HG03103 (cell line): ENCODE results near the gene TCERG1L.

Experiments
- ATAC-seq: cut with Tn5 transposase; IDR thresholded peaks from one replicate; pipeline ENCODE4 v1.9.1; 2021; ENCODE audit warnings: low read depth; ENCODE audit not compliant: unreplicated experiment

TCERG1L gene

GRCh38 chr10:131231323-131231964 lies 80.1 kb downstream of the TCERG1L start:
- no peak for ATAC-seq

GRCh38 chr10:131230641-131231322 lies 80.7 kb downstream of the TCERG1L start:
- no peak for ATAC-seq

DNA sequence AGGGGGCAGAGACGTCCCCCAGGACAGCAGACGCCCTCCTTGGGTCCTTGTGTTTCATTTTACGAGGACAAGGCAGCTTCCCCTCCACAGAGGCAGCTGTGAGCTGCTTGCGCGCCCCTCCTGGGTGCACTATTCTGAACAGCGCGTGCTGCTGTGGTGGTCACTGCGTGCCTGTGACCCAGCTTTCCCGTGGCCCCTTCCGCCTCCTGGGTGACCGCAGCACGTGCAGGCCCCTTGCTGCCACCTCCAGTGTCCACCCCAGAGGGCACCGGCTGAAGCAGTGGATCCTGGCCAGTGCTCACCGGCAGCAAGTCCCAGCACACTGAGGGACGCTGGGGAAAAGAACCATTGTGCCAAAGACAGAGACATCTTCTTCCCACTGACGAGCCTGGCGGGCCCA lies 81.4 kb downstream of the TCERG1L start:
- ATAC-seq, result no peak

GRCh38 chr10:131227163-131227740 lies 84.3 kb downstream of the TCERG1L start:
- no peak for ATAC-seq

DNA sequence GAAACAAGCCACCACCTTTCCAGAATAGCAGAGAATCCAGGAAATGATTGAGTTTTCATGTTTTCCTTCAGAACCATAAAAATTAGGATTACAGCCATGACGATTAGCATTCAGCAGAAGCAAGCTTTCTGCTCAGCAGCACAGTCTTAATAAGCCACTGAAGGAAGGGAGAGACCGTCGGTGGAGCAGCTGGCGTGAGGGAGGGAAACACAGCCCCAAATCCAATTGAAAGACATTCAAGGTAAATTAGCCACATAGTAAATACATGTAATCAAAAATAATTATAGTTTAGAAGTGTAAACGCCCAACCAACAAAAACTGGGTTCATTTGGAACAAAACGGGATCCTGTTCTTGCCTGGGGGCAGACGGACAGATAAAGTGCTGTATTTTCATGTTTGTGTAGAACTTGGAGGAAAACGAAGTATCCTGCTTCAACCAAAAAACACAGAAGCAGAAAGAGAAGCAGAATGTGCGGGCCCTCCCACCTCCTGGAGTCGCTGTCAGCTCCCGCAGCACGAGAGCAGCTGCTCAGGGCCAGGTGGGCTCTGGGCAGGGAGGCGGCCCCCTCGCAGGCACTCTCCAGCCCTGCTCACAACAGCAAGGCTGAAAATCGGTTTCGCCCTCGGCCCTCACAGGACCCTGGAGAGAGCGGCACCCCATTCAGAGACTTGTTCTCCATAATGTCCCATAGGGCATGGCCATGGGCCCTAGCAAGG lies 84.9 kb downstream of the TCERG1L start:
- ATAC-seq, result no peak

DNA sequence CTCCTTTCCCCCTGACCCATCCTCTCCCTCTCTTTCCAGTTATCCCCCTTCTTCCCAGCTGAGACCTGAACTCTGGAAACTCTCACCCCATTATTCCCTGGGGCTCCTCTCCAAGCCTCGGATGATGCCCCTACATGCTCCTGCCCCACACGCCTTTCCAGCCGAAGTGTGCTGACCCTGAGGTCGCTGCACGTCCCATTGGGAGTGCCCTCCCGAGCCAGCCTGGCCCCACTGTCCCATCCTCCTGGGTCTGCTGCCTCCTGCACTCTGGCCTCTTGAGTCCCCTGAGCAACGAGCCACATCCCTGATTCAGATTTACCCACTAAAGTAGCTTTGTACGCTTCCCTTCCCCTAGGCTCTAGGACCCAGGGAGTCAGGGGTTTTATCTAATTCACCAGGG lies 87.4 kb downstream of the TCERG1L start:
- ATAC-seq, result no peak

DNA sequence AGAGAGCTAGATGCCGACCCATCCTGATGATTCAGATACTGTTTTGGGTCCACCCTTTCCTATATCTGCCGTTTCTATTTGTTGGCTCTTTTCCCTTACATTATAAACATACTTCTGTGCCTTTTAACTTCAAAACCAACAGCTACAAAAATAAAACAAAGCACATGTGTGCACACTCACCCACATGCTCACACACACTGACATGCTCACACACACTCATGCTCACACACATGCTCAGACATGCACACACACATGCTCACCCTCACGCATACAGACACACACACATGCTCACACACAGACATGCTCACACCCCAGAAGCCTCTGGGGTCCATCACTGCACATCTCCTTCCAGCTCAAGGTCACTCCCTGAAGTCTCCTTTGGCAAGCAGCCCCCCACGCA lies 88.1 kb downstream of the TCERG1L start:
- no peak for ATAC-seq

DNA sequence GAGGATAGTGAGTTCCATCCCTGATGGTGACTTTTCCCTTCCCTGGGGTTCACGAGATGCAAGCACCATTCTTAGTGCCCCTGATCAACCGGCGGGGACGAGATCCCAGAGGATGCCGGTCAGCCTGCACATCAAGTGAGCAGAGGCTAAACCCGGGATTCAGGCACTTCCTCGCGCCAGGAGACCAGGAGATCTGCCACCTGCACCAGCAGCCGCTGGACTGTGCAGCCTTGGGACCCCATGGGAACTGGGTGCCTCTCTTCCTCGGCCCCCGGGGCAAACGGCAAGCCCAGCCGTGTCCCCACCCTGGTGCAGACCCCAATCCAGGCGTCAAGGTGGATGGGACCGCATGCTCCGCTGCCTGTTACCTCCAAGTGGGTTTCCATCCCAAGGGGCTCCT lies 88.5 kb downstream of the TCERG1L start:
- ATAC-seq, result no peak

DNA sequence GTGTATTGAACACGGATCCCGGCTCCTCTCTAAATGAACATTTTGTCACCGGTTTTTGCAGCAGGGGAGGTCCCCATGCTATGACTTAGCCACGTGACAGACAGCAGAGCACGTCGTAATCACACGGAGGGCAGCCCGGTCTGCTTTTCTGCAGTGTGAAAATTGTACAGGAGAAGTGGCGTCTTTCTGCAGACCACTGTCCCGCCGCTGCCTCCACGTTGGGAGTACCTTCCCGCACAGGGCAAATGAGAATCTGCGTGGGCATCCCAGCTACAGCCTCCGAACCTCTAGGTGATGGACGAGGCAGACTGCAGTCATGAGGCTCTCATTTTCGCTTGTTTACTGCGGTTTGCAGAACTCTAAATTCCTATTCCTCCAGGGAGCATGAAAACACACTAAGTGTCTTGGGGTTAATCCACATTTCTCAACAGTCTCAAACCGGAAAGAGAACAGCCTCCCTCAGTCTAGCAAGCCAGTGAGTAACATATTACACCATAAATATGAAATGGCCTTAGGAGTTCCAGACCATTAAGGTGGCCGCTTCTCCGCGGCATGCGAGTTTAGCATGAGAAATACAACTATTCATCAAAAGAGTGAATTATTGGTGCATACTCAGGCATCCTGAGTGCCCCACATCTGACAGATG lies 89.8 kb downstream of the TCERG1L start:
- no peak for ATAC-seq

DNA sequence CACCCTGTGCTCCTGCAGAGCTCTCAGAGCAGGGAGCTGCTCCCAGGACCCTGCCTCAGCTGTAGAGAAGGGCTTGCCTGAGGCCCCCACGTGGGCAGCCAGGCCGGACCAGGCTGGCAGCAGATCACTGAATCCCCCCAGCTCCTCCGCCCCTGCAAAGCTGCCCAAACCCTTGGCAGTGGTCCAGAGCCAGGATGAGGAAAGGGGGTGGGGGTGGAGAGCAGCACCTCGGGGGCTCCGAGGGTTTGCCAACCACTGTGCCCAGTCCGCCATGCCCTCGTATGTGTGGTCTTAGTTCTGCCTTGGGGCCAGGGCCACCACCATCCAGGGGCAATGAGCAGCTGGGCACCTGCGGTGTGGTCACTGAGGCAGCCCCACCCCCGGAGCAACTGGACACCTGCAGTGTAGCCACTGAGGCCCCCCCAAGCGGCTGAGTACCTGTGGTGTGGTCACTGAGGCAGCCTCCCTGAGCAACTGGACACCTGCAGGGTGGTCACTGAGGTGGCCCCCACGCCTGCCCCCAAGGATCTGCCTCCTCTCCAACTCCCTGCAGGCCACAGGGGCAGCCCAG lies 90.8 kb downstream of the TCERG1L start:
- no peak for ATAC-seq

DNA sequence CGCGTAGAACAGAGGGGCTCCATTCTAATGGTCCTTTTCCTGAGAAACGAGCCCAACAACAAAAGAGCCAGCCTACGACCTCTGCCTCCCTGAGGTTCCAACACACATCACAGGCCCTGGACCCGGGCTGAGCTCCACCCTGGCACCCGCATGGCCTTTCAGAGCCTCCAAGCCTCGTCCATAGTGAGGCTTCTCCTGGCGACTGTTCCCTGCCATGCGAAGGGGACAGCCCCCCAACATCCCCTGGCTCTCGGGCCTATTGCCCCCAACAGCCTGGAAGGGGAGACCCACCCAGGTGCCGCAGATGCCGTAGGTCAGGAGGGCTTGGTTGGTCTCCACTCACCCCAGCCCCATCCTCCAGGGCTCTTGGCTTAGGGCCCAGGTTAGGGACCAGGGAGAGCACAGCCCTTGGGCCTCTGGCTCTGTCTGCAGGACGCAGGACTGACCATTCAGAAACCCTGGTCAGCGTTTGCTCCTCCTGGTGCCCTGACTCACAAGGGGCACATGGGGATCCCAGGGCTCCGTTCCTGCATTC lies 91.5 kb downstream of the TCERG1L start:
- no peak for ATAC-seq

DNA sequence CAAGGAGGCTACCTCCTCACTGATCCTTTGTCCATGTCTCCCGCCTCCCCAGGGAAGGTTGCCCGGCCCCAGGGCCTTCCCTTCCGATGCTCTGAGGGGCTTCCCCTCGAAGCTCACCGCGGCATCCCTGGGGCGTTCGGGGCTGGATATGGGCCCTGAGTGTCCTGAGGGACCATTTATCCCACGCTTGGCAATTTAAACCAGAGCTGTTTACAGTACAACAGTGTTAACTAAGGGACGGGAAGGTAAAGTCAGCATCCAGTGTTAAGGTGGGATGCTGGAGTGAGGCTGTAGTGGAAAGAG lies 92.0 kb downstream of the TCERG1L start:
- ATAC-seq, result no peak

DNA sequence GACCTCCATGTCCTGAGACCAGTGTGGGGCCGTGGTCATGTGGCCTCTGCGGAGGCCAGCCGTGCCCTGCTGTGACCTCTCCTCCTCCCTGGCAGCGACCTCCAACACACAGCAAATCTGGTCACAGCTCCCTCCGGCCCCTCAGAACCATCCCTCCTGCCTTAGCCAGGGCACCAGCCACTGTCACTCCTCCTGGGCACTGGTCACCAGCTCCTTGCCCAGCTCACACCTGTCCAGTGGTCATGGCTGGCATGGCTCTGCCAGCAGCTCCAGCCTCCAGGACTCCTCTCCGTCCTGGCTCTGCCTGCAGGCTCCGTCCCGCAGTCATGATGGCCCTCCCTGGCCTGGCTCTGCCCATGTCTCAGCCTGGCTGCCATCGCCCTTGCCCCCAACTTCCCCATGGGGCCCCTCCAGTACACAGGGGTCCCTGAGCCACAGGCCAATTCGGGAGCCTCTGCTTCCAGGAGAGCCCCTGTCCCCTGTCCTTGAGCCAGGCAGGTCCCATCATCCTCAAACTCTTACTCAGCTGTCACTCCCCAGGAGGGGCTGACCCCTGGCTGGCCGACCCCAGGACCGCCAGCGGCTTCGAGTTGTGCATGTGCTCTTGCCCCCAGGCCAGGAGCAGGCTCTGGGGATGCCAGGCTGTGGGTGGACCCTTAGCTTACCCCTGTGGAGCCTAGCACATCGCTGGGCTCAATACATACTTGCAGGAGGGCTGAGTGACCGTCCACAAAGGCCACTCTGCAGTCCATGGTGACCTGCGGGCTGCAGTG lies 92.5 kb downstream of the TCERG1L start:
- no peak for ATAC-seq

DNA sequence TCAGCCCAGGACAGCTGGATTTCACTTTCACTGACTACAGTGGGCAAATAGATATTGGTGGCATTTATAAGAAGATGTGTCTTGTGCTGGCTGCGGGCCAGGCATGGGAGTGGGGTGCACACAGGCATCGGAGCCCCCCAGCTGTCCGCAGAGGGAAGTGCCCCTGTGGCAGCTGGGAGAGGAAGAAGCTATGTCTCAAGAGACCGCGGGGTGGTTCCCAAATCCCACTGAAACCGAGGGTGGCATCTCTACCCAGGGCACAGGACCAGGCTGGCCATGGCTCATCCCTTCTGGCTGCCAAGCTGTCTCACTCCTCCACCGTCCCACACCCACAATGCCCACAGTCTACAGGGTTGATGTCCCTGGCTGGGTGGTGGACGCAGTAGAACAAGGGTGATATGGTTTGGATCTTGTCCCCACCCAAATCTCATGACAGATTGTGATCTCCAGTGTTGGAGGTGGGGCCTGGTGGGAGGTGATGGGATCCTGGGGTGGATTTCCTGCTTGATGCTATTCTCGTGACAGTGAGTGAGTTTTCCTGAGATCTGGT lies 94.8 kb downstream of the TCERG1L start:
- no peak for ATAC-seq

GRCh38 chr10:131215776-131216175 lies 95.7 kb downstream of the TCERG1L start:
- no peak for ATAC-seq

- ATAC-seq, result no peak
Observed at GRCh38 chr10:131214521-131215244, 96.8 kb downstream of the TCERG1L start.

- no peak for ATAC-seq
Observed at GRCh38 chr10:131213741-131214505, 97.6 kb downstream of the TCERG1L start.

DNA sequence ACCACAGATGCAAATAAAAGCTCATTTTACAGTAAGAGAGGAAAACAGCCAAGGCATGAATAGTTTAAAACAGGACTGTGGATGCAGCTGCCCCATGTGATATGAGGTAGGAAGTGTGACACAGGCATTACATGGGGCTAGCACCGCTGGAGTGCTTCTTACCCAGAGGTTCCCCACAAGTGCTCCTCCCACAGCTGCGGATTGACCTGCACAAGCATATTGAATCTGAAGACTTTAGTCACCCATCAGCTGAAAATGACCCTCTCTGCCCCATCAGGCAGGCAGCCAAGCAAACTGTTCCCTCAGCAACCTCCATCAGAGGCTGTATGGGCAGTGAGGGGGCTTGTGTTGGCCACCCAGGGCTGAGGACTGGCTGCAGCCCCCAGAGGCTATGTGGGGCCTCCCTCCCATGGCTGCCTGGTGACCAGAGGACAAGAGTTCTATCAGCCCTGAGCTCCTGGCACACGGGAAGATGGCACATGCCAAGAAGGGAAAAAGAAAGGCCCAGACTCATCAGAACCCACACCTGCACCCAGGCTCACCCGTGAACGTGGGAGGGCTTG lies 98.7 kb downstream of the TCERG1L start:
- no peak for ATAC-seq
